GM15510 (cell line): ENCODE data around the gene MLLT6.

Source experiments
- POLR2A ChIP-seq: IDR thresholded peaks from 3 replicates; pipeline ENCODE4 v1.6.1; 2011; ENCODE audit warnings: borderline replicate concordance; ENCODE audit not compliant: insufficient read length; ENCODE audit errors: extremely low read depth

The MLLT6 gene

GRCh38 chr17:38739305-38739704, 34.2 kb downstream of the MLLT6 start:
- no peak for TF ChIP-seq POLR2A

- TF ChIP-seq POLR2A: no peak
These were observed 35.0 kb downstream of the MLLT6 start for GRCh38 chr17:38740044-38740443.

- no peak for TF ChIP-seq POLR2A
These were observed 35.7 kb downstream of the MLLT6 start for GRCh38 chr17:38740806-38741205.

- no peak for TF ChIP-seq POLR2A
These were observed 36.4 kb downstream of the MLLT6 start for GRCh38 chr17:38741461-38741860.

GRCh38 chr17:38741921-38742410, 36.9 kb downstream of the MLLT6 start:
- TF ChIP-seq POLR2A: no peak

- no peak for TF ChIP-seq POLR2A
These were observed 37.6 kb downstream of the MLLT6 start for GRCh38 chr17:38742411-38743308.

- no peak for TF ChIP-seq POLR2A
These were observed 38.6 kb downstream of the MLLT6 start for GRCh38 chr17:38743556-38744171.

GRCh38 chr17:38745545-38745944, 40.5 kb downstream of the MLLT6 start:
- no peak for TF ChIP-seq POLR2A

- TF ChIP-seq POLR2A: no peak
These were observed 41.2 kb downstream of the MLLT6 start for GRCh38 chr17:38746004-38746848.

- TF ChIP-seq POLR2A: no peak
These were observed 41.9 kb downstream of the MLLT6 start for GRCh38 chr17:38746849-38747462.

- no peak for TF ChIP-seq POLR2A
These were observed 42.5 kb downstream of the MLLT6 start for GRCh38 chr17:38747463-38748148.

- TF ChIP-seq POLR2A: no peak
These were observed 43.2 kb downstream of the MLLT6 start, which contains the start of gene PCGF2 for GRCh38 chr17:38748149-38748891. Gene PCGF2 (minus strand): TSS chr17:38748336. CDS start chr17:38740402, 7,934 bp downstream.

GRCh38 chr17:38748892-38749222, 43.8 kb downstream of the MLLT6 start:
- no peak for TF ChIP-seq POLR2A
